Measurements from ENCODE around the gene PKP3.

DNA sequence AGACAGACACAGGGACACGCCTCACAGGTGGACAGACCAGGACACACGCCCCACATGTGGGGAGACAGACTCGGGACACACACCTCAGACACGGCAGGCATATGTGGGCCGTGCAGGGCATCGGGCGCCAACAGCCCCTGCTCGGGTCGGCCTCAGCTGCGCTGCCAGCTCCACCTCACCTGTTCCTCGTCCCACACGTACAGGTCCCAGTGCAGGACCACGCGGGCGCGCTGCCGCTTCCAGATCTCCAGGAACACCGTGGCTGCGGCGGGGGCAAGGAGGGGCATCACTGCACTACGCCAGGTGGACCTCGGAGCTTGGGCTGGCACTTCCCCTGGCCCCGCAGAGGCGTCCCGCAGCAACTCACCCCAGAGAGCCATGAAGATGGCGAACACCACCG, 35.4 kb downstream of the PKP3 start:
- TF ChIP-seq CTCF (IDR thresholded peaks at IDR 0.05) (no peak), POLR2A (IDR thresholded peaks at IDR 0.05) (no peak), POLR2AphosphoS5 (IDR thresholded peaks at IDR 0.05) (no peak)

Measured in breast epithelium (tissue), 3 donors.